Astrocyte (in vitro differentiated cells and primary cell): ENCODE data around the gene ZNF195.

Source experiments
- CTCF ChIP-seq: IDR thresholded peaks from 2 replicates; pipeline ENCODE4 v1.5.1; 2011; ENCODE audit warnings: low read depth, mild to moderate bottlenecking, inconsistent platforms, low read length, moderate library complexity; ENCODE audit not compliant: insufficient read depth
- EZH2 ChIP-seq: IDR thresholded peaks from 2 replicates; pipeline ENCODE4 v1.6.1; 2012; ENCODE audit warnings: mild to moderate bottlenecking, low read length, inconsistent platforms; ENCODE audit not compliant: insufficient read depth

- no peak for TF ChIP-seq CTCF
- TF ChIP-seq EZH2, result no peak
Observed at GRCh38 chr11:3359092-3359824, 19.7 kb downstream of the ZNF195 start.
